Stimulated activated CD8-positive, alpha-beta memory T cell treated with anti-CD3 and anti-CD28 coated beads, Interleukin-7, amount 100 ng/mL, for 24 hours (primary cell): Measurements from ENCODE around the gene ANGPTL8.

ENCODE experiments used
- DNase-seq: peaks from one replicate; pipeline ENCODE4 v3.0.0-alpha.2; 2020; ENCODE audit warnings: low read depth

ANGPTL8 gene

DNA sequence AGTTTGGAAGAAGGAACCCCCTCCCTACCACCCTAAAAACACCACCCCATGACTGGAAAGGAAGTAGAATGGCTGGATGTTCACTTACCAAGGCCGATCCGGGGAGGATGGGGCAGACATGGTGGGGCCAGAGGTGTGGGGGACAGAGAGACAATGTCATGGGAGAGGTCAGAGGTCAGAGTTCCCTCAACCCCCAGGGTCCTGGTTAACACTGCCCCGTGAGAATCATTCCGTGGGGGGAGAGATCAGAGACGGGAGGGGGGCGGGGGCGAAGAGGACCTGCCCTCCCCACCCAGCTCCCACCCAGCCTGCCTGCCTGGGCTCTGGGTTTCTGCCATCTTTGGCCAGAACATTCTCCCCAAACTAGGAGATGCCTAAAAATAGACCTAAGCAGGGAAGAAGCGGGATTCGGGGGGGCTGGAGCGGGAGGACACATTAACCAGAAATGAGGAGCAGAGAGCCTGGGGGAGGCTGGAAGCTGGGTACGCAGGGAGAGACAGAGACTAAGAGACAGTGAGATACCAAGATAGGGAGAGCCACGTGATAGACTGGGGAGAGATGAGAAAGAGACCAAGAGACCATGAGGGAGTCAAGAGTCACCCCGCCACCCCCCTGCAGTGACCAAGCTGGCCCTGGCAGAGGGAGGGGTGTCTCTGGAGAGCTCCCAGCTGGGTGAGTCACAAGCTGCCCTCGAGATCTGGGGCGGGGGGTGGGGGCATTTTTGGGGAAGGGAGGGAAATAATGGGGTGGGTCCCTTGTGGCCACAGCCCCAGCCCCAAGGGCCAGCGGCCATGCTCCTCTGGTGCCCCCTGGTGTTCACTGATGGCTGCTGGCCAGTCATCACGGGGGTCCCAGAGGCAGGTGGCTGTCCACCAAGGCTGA is 36.0 kb upstream of the ANGPTL8 start:
- DNase-seq = peak; percentile 11

DNA sequence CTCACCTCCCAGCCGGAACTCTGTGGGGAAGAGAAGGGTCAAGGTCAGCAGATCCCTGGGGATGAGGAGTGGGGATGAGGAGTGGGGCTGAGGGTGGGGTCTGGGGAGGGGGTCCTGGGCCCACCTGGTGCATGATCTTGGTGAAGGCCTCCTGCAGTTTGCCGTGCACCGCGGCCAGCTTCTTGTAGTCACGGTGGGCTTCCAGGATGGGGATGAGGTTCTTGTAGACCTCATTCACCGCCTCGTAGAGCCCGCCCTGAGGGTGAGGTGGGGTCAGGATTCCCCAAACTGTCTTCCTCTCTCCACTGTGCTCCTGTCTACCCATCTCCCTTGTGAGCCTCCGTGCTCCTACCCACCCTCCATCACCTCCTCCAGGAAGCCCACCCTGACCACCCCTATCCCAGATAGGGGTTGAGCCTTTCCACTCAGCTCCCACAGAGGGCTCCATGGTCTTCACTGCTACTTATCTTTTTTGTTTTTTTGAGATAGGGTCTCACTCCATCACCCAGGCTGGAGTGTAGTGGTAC is 35.3 kb upstream of the ANGPTL8 start:
- no peak for DNase-seq

DNA sequence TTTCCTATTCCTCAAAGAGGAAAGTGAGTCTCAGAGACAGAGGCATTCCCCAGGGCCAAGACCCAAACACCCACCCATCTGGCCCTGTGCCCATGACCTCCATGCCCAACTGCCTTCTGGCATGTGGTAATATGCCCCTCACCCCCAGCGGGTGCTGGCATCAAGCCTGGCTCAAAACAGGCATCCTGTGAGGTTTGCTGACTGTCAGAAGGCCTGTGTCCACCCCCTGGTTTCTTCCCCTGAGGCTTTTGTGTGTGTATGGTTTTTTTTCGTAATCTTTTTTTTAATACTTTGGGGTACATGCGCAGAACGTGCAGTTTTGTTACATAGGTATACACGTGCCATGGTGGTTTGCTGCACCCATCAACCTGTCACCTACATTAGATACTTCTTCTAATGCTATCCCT is 34.5 kb upstream of the ANGPTL8 start:
- no peak for DNase-seq

DNA sequence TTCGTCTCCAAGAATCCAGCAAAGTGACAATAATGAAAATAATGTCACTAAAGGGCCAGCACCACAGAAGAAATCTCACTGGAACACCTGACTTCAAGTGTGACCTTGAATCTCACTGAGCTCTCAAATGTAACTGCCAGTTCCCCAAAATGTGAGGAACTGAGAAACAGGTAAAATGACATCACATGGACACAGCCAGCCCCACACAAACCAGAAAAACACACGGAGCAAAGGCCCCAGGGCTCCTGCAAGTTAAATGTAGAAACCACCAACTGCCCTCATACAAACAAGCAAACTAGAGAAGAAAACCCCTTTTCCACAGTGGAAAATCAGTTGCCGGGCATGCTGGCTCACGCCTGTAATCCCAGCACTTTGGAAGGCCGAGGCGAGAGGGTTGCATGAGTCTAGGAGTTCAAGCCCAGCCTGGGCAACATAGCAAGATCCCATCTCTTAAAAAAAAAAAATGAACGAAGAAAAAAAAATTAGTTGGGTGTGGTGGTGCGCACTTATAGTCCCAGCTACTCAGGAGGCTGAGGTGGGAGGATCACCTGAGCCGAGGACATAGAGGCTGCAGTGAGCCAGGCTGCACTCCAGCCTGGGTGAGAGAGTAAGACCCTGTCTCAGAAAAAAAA is 33.4 kb upstream of the ANGPTL8 start:
- no peak for DNase-seq

DNA sequence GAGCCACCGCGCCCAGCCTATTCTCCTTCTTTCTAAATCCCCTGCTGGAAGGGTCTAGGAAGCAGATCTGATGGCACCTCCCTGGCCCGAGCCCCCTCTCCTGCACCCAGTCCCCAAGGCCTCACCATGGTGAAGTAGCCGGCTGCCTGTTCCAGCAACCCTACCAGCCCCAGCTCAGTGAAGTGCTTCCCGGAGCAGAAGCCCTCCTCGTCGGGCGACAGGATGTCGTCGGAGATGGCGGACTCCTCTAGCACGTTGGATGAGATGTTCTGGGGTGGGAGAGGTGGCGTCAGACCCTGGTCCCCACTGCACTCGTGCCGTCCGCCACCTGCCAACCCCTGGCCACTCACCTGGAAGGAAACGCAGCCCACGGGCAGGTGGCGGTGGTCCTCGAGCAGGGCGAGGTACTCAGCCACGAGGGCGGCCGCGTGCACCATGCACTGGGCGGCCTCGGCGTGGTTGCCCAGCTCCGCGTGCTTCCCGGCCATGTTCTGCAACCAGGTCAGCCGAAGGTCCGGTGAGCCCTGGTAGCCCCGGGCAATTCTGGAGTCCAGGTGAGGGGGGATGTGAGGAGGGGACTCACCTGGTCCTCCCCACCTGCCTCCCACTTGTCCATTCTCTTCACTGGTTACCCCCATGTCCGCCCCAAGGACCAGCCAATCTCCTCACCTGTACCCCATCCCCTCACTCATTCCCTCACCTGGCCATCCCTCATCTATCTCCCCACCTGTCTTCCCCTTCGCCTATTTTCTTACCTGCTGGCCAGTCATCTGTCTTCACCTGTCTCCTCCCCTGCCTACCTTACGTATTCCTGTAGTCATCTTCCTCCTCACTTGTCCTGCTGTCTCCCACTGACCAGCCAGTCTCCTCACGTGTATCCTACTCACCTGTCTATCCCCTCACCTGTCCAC is 30.6 kb upstream of the ANGPTL8 start:
- no peak for DNase-seq

DNA sequence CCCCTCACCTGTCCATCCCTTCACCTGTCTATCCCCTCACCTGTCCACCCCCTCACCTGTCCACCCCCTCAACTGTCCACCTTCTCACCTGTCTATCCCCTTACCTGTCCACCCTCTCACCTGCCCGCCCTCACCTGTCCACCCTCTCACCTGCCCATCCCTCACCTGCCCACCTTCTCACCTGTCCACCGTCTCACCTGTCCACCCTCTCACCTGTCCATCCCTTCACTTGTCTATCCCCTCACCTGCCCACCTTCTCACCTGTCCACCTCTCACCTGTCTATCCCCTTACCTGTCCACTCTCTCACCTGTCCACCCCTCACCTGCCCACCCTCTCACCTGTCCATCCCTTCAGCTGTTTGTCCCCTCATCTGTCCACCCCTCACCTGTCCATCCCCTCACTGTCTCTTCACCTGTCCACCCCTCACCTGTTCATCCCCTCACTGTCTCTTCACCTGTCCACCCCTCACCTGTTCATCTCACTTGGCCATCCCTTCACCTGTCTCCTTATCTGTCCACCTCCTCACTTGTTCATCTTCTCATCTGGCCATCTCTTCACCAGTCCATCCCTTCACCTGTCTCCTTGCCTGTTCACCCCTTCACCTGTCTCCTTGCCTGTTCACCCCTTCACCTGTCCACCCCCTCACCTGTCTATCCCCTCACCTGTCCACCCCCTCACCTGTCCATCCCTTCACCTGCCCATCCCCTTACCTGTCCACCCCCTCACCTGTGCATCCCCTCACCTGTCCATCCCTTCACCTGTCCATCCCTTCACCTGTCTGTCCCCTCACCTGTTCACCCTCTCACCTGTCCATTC is 29.4 kb upstream of the ANGPTL8 start:
- DNase-seq = no peak

DNA sequence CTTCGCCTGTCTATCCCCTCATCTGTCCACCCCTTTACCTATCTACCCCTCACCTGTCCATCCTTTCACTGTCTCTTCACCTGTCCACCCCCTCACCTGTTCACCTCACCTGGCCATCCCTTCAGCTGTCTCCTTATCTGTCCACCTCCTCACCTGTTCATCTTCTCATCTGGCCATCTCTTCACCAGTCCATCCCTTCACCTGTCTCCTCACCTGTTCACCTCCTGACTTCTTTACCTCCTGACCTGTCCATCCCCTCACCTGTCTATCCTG is 28.8 kb upstream of the ANGPTL8 start:
- no peak for DNase-seq

DNA sequence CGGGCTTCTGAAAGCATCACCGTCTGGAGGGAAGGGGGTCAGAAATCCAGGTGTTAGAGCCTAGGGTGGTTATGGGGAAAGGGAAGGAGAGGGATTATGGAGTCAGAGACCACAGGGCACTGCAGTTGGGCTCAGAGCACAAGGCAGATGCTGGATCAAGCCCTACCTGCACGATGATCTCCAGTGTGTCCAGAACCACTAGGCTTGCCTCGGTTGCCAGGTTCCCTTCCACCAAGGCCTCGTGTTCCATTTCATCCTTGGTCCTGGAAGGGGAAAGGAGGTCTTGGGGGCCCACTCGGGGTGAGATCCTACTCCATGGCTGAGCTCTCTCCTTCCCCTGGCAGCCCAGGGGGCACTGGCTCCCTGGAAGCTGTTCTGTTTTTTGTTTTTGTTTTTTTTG is 25.0 kb upstream of the ANGPTL8 start:
- DNase-seq = no peak

DNA sequence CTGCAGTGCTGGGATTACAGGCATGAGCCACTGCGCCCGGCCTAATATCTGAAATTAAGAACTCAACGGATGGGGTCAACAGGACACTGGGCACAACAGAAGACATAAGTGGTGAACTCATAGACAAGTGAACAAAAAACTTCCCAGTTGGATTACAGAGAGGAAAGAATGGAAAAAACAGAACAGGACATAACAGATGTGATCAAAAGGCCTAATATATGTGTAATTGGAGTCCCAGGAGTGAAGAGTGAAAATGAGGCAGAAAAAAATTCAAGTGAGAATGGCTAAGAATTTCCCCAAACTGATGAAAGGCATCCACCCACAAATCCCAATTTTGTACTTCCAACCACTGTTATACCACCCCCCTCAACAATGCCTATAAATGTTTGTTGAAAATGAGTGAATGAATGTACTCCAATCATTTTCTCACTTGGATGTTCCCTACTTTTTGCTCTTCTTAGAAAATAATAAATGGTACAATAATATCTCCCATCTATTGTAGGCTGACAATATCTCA is 18.3 kb upstream of the ANGPTL8 start:
- DNase-seq = no peak

DNA sequence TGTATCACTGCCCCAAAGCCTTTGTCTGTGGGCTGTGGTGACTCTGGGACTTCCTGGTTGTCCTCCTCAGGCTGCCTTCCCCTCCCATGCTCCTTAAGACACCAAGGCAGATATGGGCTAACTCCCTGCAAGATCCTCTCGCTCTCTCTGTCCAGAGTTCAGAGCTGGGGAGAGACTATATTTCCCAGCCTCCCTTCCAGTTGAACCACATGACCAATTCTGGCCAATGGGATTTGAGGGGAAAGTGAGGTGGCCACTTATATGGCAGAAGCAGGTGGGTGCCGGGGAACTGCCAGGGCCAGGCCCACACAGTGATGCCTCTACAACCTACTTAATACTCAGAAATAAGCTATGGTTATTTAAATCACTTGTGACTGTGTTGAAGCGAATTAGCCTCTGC is 16.2 kb upstream of the ANGPTL8 start:
- DNase-seq = no peak

DNA sequence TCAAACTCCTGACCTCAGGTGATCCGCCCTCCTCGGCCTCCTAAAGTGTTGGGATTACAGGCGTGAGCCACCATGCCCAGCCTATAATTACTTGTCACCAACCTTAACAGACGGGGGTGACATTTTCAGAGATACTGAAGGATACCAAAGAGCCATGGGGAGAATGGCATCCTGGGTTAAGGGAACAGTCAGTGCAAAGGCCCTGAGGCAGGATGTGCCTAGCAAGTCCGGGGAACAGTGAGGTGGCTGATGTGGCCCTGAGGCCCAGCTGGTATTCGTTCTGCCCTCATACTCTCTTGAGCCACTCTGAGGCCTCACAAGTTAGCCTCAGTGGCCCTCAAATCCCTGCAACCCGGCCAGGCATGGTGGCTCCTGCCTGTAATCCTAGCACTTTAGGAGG is 15.0 kb upstream of the ANGPTL8 start:
- no peak for DNase-seq

DNA sequence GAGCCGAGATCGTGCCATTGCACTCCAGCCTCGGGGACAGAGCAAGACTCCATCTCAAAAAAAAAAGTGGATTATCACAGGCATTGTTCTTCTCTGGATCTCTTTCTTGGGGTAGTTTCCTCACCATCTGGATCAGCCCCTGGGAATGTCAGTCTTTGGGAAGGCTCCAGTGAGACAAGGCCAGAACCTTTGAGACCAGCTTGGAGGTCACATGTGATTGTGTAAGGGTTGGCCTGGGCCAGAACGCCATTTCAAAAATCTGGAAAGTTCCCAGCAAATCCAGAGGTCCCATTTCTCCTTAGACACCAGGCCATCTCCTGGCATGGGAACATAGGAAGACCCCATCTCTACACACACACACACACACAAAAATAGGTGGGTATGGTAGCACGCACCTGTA is 14.2 kb upstream of the ANGPTL8 start:
- no peak for DNase-seq

DNA sequence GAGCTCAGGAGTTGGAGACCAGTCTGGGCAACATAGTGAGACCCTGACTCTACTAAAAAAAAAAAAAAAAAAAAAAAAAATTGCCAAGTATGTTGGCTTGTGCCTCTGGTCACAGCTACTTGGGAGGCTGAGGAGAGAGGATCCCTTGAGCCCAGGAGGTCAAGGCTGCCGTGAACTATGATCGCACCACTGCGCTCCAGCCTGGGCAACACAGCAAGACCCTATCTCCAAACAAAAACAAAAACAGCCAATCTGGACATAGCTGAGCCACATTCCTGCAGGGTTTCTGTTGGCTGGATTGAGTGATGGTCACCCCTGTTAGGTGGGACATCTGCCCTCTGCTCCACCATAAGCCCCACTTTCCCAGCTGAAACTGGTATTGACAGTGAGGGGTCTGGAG is 13.6 kb upstream of the ANGPTL8 start:
- no peak for DNase-seq

DNA sequence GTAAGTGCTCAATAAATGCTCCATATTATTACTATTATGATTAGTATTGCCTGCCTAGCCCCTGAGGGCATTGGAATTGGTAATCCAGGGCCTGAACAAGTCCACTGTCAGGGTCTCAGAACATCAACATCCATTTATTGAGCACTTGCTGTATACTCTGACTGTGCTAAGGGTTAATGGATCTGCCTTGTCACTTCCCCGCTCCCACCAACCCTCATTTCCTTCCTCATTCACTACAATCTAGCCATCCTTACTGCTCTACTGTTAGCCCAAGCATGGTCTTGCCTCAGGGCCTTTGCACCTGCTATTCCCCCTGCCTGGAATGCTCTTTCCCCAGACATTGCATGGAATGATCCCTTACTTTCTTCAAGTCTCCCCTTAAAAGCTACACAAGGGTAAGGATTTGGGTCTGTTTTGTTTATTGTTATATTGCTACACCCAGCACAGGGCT is 12.7 kb upstream of the ANGPTL8 start:
- no peak for DNase-seq

DNA sequence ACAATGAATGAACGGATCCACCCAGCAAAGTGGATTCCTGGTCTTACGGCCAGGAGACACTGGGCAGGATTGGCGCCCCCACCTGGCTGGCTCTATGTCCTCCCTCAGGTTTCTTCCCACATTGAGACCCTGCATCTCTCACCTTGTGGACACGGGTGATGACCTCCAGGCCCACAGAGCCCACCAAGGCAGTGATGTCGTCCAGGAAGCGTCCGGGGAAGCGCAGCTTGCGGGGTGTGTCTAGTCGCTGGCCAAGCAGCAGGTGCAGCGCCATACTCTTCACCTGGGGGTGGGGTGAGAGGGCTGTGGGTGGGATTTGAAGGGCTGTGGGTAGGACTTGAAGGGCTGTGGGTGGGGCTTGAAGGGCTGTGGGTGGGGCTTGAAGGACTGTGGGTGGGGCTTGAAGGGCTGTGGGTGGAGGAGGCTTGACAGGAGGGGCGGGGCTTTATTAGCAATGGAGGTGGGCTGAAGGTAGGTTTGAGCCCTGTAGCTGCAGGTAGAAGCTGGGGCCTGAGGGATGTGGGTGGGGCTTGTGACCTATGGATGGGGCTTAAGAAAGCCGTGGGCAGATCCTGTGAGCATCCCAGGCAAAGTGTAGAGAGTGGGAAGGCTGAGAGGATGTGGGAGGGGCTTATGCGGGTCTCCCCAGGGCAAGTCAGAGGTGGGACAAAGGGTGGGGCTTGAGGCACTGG is 12.1 kb upstream of the ANGPTL8 start:
- DNase-seq = no peak

DNA sequence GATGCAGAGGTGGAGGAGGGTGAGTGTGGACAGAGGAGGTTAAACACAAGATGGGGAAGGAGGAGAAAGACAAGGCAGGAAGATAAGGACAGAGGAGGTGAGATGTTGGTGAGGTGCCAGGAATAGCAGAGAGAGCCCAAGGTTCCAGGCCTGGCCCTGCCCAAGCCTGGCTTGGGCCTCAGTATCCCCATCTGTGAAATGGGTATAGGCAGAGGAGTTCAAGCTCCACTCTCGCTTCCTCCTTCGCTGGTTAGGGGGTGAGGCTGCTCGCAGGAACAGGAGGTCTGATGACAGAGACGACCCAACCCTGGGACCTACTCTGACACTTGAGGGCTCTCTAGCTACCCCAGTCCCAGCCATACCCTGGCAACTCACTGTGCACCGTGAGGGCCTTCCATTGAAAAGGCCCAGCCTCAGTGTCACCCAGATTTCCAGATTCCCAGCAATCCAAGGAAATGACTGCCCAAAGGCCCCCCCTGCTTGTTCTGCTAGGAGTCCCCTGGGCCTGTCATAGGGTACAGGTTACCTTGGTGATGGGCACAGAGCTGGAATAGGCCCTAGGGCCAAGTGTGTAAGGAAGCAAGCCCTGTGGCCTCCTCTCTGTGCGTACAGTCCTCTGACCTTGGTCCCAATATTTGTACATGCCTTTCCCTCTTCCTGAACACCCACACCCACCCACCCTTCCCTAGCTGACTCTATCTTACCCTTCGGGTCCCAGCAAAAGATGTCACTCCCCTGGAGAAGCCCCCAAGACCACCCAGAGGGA is 8.6 kb upstream of the ANGPTL8 start:
- DNase-seq = no peak

DNA sequence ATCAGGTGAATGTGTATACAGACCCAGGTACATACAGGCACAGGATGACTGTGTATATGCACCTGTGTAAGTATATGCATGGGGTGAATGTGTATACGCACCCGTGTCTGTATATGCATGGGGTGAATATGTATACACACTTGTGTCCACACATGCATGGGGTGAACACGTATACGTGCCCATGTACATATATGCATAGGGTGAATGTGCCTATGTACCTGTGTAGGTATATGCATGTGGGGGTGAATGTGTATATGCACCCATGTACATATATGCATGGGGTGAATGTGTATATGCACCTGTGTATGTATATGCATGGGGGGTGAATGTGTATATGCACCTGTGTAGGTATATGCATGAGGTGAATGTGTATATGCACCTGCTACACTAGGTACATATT is 6.9 kb upstream of the ANGPTL8 start:
- DNase-seq = no peak

DNA sequence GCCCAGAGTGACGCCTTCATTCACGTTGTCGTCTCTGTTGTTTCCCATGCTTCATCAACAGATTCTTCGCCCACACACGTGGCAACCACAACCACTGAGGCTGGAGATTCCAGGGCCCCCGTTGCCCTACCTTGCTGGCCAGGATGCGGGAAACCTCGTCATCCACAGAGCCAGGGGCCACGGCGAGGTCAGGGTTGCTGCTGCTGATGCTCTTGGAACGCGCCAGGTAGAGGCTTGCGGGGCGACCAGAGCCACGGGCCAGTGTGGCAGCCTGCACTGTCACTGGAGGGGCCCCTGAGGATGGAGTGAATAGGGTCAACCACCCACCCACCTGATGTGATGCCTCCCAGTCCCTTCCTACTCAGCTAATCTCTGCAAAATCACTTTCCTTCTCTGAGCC is 6.3 kb upstream of the ANGPTL8 start:
- no peak for DNase-seq

DNA sequence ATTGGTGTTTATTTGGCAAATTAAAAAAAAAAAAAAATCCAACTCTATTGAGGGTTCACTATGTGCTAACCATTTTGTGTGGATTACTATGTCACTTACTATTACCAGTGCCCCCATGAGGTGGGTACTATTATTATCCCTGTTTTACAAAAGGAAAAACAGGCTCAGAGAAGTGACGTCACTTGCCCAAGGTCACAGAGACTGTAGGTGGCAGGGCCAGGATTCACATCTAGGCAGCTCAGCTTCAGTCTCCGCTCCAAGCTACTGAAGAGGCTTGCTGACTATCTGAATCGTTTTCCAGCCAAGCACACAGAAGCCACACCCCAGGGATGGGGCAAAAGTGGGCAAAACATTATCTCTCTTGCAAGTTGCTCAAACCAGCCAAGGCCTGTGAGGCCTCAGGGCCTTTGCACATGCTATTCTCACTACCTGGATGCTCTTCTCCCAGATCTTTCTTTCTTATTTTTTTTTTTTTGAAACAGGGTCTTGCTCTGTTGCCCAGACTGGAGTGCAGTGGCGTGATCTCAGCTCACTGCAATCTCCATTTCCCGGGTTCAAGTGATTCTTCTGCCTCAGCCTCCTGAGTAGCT is 4.8 kb upstream of the ANGPTL8 start:
- no peak for DNase-seq
